Fibroblast of lung (primary cell): ENCODE data around the gene STOML3.

Experiments
- CTCF ChIP-seq, 2 donors: IDR thresholded peaks in 1 of 2; conservative IDR thresholded peaks in 1 of 2; 1 replicate in 1 of 2; 2 replicates in 1 of 2; pipeline ENCODE4 v1.5.1; 2011 to 2012; ENCODE audit warnings: low read length in 2 of 2, control low read depth in 1 of 2, inconsistent platforms in 1 of 2, low read depth in 1 of 2, mild to moderate bottlenecking in 1 of 2
- EZH2 ChIP-seq: IDR thresholded peaks from 2 replicates; pipeline ENCODE4 v1.5.1; 2012; ENCODE audit warnings: low read length, control low read depth, mild to moderate bottlenecking; ENCODE audit errors: missing control alignments

- TF ChIP-seq CTCF (conservative IDR thresholded peaks at IDR 0.05 in 1 of 2, IDR thresholded peaks at IDR 0.05 in 1 of 2; ENCODE audit: low read depth in 1 of 2, low read length in 2 of 2) (no peak), EZH2 (no peak)
These were observed 10.5 kb downstream of the STOML3 start for GRCh38 chr13:38979891-38980749.
